ENCODE data around the gene CUX1.
"Not testable (repeated sequence)": the region's sequence is repeated elsewhere in the genome, so short reads cannot be mapped to it uniquely, and the experiment has no call there.

Gene CUX1

GRCh38 chr7:102287111-102287980 is 469.9 kb downstream of the CUX1 start:
- no peak for DNase-seq (ENCODE audit: low read depth in 3 of 3)

GRCh38 chr7:102287981-102288278 is 470.5 kb downstream of the CUX1 start:
- no peak for DNase-seq (ENCODE audit: low read depth in 3 of 3)

GRCh38 chr7:102288285-102288930 is 471.0 kb downstream of the CUX1 start:
- DNase-seq (ENCODE audit: low read depth in 3 of 3): no peak

GRCh38 chr7:102289057-102289456 is 471.6 kb downstream of the CUX1 start:
- DNase-seq (ENCODE audit: low read depth in 3 of 3): no peak

GRCh38 chr7:102291056-102291915 is 473.9 kb downstream of the CUX1 start:
- no peak for DNase-seq (ENCODE audit: low read depth in 3 of 3)

GRCh38 chr7:102291916-102292267 is 474.5 kb downstream of the CUX1 start:
- no peak for DNase-seq (ENCODE audit: low read depth in 3 of 3)

GRCh38 chr7:102292813-102293798 is 475.7 kb downstream of the CUX1 start:
- no peak for DNase-seq (ENCODE audit: low read depth in 3 of 3)

- no peak for DNase-seq (ENCODE audit: low read depth in 3 of 3)
These were observed 477.2 kb downstream of the CUX1 start for GRCh38 chr7:102294589-102294988.

GRCh38 chr7:102295346-102296178 is 478.1 kb downstream of the CUX1 start:
- DNase-seq (ENCODE audit: low read depth in 3 of 3): no peak

GRCh38 chr7:102296179-102296438 is 478.7 kb downstream of the CUX1 start:
- DNase-seq (ENCODE audit: low read depth in 3 of 3): no peak

- DNase-seq (ENCODE audit: low read depth in 3 of 3): no peak
These were observed 479.1 kb downstream of the CUX1 start for GRCh38 chr7:102296514-102296913.

GRCh38 chr7:102297487-102298218 is 480.2 kb downstream of the CUX1 start:
- no peak for DNase-seq (ENCODE audit: low read depth in 3 of 3)

- DNase-seq (ENCODE audit: low read depth in 3 of 3): no peak
These were observed 483.3 kb downstream of the CUX1 start for GRCh38 chr7:102300643-102301221.

- not testable (repeated sequence) for DNase-seq (ENCODE audit: low read depth in 3 of 3)
These were observed 483.9 kb downstream of the CUX1 start for GRCh38 chr7:102301367-102301766.

- no peak for DNase-seq (ENCODE audit: low read depth in 3 of 3)
These were observed 484.6 kb downstream of the CUX1 start for GRCh38 chr7:102302025-102302424.

GRCh38 chr7:102303669-102304422 is 486.4 kb downstream of the CUX1 start:
- no peak for DNase-seq (ENCODE audit: low read depth in 3 of 3)

- no peak for DNase-seq (ENCODE audit: low read depth in 3 of 3)
These were observed 487.2 kb downstream of the CUX1 start for GRCh38 chr7:102304668-102305067.

- no peak for DNase-seq (ENCODE audit: low read depth in 3 of 3)
These were observed 488.2 kb downstream of the CUX1 start for GRCh38 chr7:102305414-102306268.
